GM13976 (cell line): ENCODE data around the gene BRD3OS.

Source experiments
- DNase-seq: peaks from one replicate; pipeline ENCODE4 v3.0.0; 2012; ENCODE audit warnings: low spot score
- CTCF ChIP-seq: IDR thresholded peaks from 2 replicates; pipeline ENCODE4 v1.5.1; 2012; ENCODE audit warnings: borderline replicate concordance, mild to moderate bottlenecking; ENCODE audit not compliant: insufficient read depth; ENCODE audit errors: extremely low read depth, missing control alignments, control extremely low read depth
- in situ Hi-C: fragments of 300-500 bp; cut with MboI; formaldehyde crosslinking; loops from one replicate; pipeline ENCODE4 v1.12.0; 2022; ENCODE audit warnings: low sequenced_read_pairs, mixed read lengths, inconsistent platforms; ENCODE audit not compliant: unreplicated experiment

BRD3OS gene

GRCh38 chr9:134024214-134024792 lies 978 bp upstream of the BRD3OS start:
- in situ Hi-C loops, result loop anchor here (25.0 kb wide), 1 partner anchor 462 kb away; no protein-coding TSS in a partner anchor
- DNase-seq, result no peak
- no peak for TF ChIP-seq CTCF

- peak; percentile 78 for DNase-seq
- in situ Hi-C loops, result no loop called here
- TF ChIP-seq CTCF, result no peak
Observed at GRCh38 chr9:134025606-134026541, 593 bp downstream of the BRD3OS start.

GRCh38 chr9:134026581-134026980 lies 1.3 kb downstream of the BRD3OS start:
- no peak for DNase-seq
- in situ Hi-C loops, result no loop called here
- TF ChIP-seq CTCF, result no peak

GRCh38 chr9:134026981-134027380 lies 1.7 kb downstream of the BRD3OS start:
- in situ Hi-C loops, result no loop called here
- no peak for DNase-seq
- TF ChIP-seq CTCF, result no peak

GRCh38 chr9:134027561-134027960 lies 2.3 kb downstream of the BRD3OS start:
- no peak for TF ChIP-seq CTCF
- in situ Hi-C loops, result no loop called here
- no peak for DNase-seq

GRCh38 chr9:134028076-134028475 lies 2.8 kb downstream of the BRD3OS start:
- DNase-seq, result no peak
- in situ Hi-C loops, result no loop called here
- TF ChIP-seq CTCF, result no peak
